GM21526 (cell line): Measurements from ENCODE around the gene HLCS.
"Not testable (repeated sequence)": the region's sequence is repeated elsewhere in the genome, so short reads cannot be mapped to it uniquely, and the experiment has no call there.

Source experiments
- ATAC-seq: cut with Tn5 transposase; IDR thresholded peaks from one replicate; pipeline ENCODE4 v1.9.1; 2021; ENCODE audit warnings: moderate library complexity; ENCODE audit not compliant: unreplicated experiment, low FRiP score

Gene HLCS

DNA sequence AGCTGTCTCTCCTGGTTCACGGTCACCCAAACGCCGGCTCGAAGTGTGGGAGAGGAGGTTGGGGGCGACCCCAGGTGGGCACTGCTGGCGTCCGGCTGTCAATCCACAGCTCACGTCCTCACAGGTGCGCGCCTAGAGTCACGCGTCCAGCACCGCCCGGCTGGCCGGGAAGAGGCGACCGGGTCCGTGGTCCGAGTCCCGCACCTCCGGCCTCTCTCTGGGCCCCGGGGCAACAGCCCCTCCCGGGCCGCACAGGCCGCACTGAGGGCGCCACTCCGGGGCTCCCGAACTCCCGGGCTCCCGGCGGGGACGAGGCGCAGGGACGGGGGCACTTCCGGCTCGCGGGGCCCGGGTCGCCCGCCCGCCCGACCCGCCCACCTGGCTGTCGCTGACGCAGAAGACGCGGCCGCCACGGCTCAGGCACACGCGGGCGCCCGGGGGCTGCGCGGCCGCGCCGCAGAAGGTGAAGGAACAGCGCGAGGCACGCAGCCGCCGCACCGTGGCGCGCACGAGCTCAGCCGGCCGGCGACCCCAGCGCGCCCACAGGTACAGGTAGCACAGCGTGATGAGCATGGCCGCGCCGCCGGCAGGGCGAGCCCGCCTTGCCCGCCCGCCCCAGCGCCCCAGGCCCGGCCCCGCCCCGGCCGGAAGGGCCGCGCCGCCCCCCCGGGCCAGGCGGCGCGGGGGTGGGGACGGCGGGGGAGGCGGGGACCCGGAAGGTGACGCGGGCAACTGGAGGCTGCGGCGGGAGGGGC lies at the start of gene HLCS:
TSS of gene HLCS (minus strand) at position 604 of the 755 bp plus-strand sequence. CDS start at position 573, 31 bp downstream.
- peak; percentile 81 for ATAC-seq

DNA sequence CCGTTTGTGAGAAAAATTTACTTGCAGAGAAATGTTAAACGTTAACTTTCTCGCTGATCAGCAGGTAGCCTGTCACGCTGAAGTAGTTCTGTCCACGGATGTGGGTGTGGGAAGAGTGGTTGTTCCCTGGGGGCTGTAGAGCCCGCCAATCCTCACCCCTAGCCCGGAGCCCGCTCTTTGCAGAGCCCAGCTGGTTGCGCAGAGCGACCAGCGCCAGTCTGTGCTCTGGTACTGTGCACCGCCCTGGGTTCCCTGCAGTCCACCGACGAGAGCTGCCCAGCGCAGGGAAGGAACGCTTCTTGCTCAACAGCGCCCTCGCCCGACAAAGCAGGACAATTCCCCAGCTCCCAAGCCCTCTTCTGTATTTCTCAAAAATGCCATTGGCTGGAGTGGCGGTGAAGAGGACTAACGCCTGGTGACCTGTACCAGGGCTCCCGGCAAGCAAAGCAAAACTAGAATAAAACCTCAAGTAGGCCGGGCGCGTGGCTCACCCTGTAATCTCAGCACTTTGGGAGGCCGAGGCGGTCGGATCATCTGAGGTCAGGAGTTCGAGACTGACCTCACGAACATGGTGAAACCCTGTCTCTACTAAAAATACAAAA lies 43.4 kb upstream of the HLCS start:
- peak; percentile 76 for ATAC-seq

GRCh38 chr21:37008724-37009123 lies 42.3 kb upstream of the HLCS start:
- ATAC-seq, result no peak

DNA sequence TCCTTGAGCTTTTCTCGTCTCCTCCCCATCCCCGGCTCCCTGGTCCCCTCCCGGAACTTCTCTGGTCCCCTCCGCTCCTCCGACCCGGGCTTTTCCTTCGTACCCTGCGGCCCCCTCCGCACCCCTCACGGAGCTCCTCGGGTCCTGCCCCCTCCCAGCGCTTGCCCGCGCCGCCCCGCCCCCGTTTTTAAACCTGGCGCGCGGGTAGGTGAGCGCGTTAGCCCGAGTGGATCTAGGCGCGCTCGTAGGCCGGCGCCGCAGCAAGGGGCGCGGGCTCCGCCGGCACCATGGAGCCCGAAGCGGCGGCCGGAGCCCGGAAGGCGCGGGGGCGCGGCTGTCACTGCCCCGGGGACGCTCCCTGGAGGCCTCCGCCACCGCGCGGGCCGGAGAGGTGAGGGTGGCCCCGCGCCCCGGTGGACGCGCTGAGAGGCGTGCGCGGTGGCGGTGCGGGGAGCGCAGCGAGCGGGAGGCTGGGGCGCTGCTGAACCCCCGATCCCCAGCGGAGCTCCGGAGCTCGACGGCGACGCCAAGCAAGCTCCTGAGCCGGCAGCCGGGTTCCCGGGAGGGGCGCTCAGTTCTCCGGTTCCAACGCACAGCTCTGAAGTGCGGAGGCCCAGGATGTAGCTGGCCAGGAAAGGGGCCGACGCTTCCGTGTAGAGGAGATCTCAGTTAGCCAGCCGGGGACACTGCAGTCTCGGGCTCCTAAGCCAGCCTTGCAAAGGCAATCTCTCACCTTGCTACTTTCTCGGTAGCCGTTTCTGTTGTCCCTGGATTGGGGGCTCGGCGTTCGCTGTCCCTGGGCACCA lies 40.2 kb upstream of the HLCS start, which contains the start of gene RIPPLY3:
TSS of gene RIPPLY3 (plus strand) at position 217 of the 806 bp plus-strand sequence. CDS start at position 288, 71 bp downstream.
- ATAC-seq, result no peak

GRCh38 chr21:37005548-37006485 lies 39.3 kb upstream of the HLCS start:
- ATAC-seq, result no peak

- ATAC-seq, result not testable (repeated sequence)
Observed at GRCh38 chr21:37003917-37004316, 37.4 kb upstream of the HLCS start.

DNA sequence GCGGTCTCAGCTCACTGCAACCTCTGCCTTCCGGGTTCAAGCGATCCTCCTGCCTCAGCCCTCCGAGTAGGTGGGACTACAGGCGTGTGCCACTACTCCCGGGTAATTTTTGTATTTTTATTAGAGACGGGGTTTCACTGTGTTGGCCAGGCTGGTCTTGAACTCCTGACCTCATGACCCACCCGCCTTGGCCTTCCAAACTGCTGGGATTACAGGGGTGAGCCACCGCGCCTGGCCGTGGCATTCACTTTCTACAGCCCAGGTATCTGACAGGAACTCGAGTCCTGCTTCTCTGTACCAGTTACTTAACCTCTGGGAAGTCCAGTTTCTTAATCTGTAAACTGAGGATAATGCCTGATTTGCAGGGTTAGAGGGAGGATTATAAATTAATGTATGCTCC lies 36.4 kb upstream of the HLCS start:
- not testable (repeated sequence) for ATAC-seq

- ATAC-seq, result no peak
Observed at GRCh38 chr21:37001441-37001840, 35.0 kb upstream of the HLCS start.

GRCh38 chr21:37000381-37000780 lies 33.9 kb upstream of the HLCS start:
- no peak for ATAC-seq

GRCh38 chr21:36999131-36999898 lies 32.8 kb upstream of the HLCS start:
- no peak for ATAC-seq

DNA sequence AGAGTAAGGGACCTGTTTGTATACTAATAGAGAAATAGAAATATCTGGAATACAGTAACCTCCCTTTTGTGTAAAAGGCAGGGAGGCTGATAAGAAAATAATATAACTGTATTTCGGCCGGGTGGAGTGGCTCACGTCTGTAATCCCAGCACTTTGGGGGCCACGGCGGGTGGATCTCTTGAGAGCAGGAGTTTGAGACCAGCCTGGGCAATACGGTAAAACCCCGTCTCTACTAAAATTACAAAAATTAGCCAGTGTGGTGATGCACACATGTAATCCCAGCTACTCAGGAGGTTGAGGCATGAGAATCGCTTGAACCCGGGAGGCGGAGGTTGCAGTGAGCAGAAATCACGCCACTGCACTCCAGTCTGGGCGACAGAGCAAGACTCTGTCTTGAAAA lies 28.8 kb upstream of the HLCS start:
- ATAC-seq, result not testable (repeated sequence)

DNA sequence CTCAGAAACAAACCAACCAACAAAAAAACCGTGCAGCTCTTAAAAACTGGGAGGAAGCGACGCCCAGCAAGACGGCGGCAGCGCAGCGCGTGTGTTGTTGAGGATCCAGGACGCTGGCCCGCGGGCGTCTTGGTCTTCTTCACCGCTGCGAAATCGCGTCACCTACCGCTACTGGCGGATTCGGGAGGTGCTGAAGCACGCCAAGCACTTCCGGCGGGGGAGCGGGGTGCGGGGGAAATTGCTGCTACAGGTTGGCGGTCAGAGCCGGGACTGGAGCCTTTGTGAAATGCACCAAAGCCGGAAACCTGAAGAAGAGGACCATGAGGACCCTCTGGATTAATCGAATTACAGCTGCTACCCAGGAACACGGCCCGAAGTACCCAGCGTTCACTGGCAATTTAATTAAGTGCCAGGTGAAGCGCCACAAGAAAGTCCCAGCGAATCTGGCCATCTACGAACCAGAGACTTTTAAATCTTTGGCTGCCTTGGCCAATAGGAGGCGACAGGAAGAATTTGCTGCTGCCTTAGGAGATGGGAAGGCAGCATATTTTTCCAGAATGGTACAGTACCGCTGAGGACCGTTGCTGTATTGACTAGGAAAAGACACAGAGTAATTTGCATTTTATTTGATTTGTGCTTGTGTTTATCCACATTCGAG lies 28.2 kb upstream of the HLCS start:
- ATAC-seq, result no peak

DNA sequence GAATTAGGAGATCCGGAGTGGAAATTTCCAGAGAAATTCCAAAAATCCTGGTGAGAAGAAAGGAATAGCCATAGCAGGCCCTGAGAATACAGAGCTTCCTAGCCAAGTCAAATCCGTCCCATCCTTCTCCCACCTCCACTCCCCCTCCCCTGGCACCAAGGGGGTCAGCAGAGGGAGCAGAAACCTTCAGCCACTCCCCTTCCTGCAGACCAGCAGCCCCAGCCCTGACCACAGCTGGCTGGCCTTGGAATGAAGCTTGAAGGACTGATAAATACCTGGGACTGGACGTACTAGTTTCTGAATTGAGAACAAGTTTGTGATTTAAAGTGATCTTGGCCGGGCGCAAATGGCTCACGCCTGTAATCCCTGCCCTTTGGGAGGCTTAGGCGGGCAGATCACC lies 26.2 kb upstream of the HLCS start:
- no peak for ATAC-seq

GRCh38 chr21:36990508-36991205 lies 24.2 kb upstream of the HLCS start:
- ATAC-seq, result no peak

DNA sequence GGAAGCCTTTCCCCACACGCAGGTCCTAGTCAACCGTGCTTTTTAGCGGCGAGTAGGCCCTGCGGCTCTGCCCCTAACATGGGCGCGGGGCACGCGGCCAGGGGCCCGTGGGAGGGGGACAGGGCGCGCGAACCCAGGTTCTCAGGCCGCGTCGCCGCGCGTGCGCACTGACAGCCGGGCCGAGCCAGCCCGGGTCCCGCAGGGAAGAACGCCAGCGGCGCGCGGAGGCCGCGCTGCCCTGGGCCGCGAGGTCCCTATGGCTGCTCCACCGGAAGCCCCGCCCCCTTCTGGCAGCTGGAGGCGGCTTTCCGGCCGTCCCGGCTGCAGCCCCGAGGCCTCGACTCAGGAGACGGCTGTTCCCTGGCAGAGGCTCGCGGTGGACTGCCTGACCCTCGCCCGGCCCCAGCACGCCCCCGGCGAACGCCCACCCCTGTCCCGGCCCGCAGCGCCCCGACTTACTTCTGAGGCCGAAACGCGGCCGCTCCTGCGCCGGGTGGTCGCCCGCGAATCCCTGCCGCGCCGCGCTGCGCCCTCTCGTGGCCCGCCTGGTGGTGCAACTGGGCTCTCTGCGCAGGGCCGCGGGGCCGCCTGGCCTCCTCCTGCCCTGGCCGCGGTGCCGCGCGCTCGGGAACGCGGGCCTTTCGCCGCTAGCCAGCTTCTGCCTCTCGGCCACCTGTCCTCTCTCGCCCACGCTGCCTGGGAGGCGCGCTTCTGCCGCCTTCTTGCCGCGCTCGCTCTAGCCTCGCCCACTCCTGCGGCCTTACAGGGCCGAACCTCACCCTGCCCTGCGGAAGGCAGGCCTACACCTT lies 23.4 kb upstream of the HLCS start:
- peak; percentile 85 for ATAC-seq

- not testable (repeated sequence) for ATAC-seq
Observed at GRCh38 chr21:36989199-36989698, 22.8 kb upstream of the HLCS start.

- no peak for ATAC-seq
Observed at GRCh38 chr21:36988536-36988935, 22.1 kb upstream of the HLCS start.
